Panc1 (cell line): Measurements from ENCODE around the gene MST1R. TPM values are rescaled to one million over a fixed set of nuclear protein-coding genes. Genes with fewer than 3 reads are reported as not detected.
"Not testable (repeated sequence)": the region's sequence is repeated elsewhere in the genome, so short reads cannot be mapped to it uniquely, and the experiment has no call there.

Source experiments
- ATAC-seq: fragments of 200-7000 bp; cut with Tn5 transposase; 2 replicates; pipeline ENCODE4 v1.9.1; 2020; ENCODE audit warnings: mild to moderate bottlenecking, moderate library complexity
- BruUV-seq: library from RNA; stranded (reverse); fragments of 400-500 nt; replicated peaks from 2 replicates; lab custom pipeline; 2021; lab: Mats Ljungman, UMichigan
- CTCF ChIA-PET: fragments of 300-600 bp; sonication (Branson Sonifier 250); formaldehyde crosslinking; loops from one replicate; lab custom pipeline; 2022; ENCODE audit warnings: antibody characterized with exemption; lab: Charles Lee
- POLR2A ChIA-PET: fragments of 300-600 bp; sonication (Branson Sonifier 250); formaldehyde crosslinking; loops from one replicate; lab custom pipeline; 2022; ENCODE audit warnings: antibody characterized with exemption; lab: Charles Lee
- DNase-seq: peaks from one replicate; pipeline ENCODE4 v3.0.0-alpha.2; 2010; ENCODE audit warnings: low read depth, low spot score
- H3K27ac ChIP-seq: 2 replicates; pipeline ENCODE4 v1.5.1; 2011; ENCODE audit warnings: mild to moderate bottlenecking, low read length, inconsistent platforms
- H3K27me3 ChIP-seq: fragments of 200-500 bp; sonication (Bioruptor generic); 2 replicates; pipeline ENCODE4 v1.6.0; 2014; ENCODE audit warnings: low read length, inconsistent platforms; ENCODE audit not compliant: control insufficient read depth, insufficient read depth
- H3K36me3 ChIP-seq: fragments of 200-500 bp; sonication (Bioruptor generic); 2 replicates; pipeline ENCODE4 v1.5.1; 2014; ENCODE audit warnings: inconsistent platforms, mild to moderate bottlenecking, low read length, moderate library complexity; ENCODE audit not compliant: control insufficient read depth, insufficient read depth
- H3K4me1 ChIP-seq: 2 replicates; pipeline ENCODE4 v1.5.1; 2011; ENCODE audit warnings: inconsistent platforms, mild to moderate bottlenecking, low read length, moderate library complexity; ENCODE audit not compliant: control insufficient read depth, insufficient read depth
- H3K4me3 ChIP-seq, 2 experiments: 2 replicates each; pipeline ENCODE4 v1.5.1; 2011 to 2012; ENCODE audit warnings: low read depth in 2 of 2, low read length in 2 of 2, mild to moderate bottlenecking in 2 of 2, inconsistent platforms in 1 of 2, moderate library complexity in 1 of 2
- H3K9me3 ChIP-seq: fragments of 200-500 bp; sonication (Bioruptor generic); 2 replicates; pipeline ENCODE4 v1.5.1; 2014; ENCODE audit warnings: low read depth, mild to moderate bottlenecking, inconsistent platforms, low read length, moderate library complexity; ENCODE audit not compliant: control insufficient read depth, insufficient read depth
- POLR2AphosphoS5 ChIP-seq: IDR thresholded peaks from 2 replicates; pipeline ENCODE4 v1.6.1; 2012; ENCODE audit warnings: mild to moderate bottlenecking, low read depth, low read length, moderate library complexity
- SIN3A ChIP-seq: IDR thresholded peaks from 2 replicates; pipeline ENCODE4 v1.6.1; 2012; ENCODE audit warnings: low read depth, mild to moderate bottlenecking, low read length, moderate library complexity, borderline replicate concordance; ENCODE audit not compliant: insufficient read depth
- TCF7L2 ChIP-seq: IDR thresholded peaks from 2 replicates; pipeline ENCODE4 v1.6.1; 2011; ENCODE audit warnings: mild to moderate bottlenecking, low read depth, low read length, inconsistent platforms
- in situ Hi-C: cut with HindIII; loops from 2 replicates; pipeline ENCODE4 v1.10.0; 2016; ENCODE audit warnings: low sequenced_read_pairs, low pct_unique_long_range_greater_than_20kb
- intact Hi-C: fragments of 100-400 bp; cut with micrococcal nuclease; formaldehyde crosslinking; loops from one replicate; pipeline ENCODE4 v1.10.0; 2022; ENCODE audit not compliant: unreplicated experiment
- total RNA-seq: library from RNA; stranded (reverse); gene quantifications from one replicate; pipeline ENCODE4 v1.2.1, GENCODE V29; 2021; ENCODE audit not compliant: unreplicated experiment
- TF ChIP-seq, protein P1 (sequence below): fragments of 450-650 bp; IDR thresholded peaks from 2 replicates; pipeline ENCODE4 v1.5.1; 2017; ENCODE audit warnings: mild to moderate bottlenecking
- TF ChIP-seq, protein P2 (sequence below), 2 experiments: IDR thresholded peaks; 2 replicates each; pipeline ENCODE4 v1.6.1; 2011 to 2012; ENCODE audit warnings: low read depth in 2 of 2, control low read depth in 1 of 2, low read length in 1 of 2, mild to moderate bottlenecking in 1 of 2, moderate library complexity in 1 of 2; ENCODE audit not compliant: insufficient read depth in 1 of 2

MST1R gene
- total RNA-seq, 1 experiment from 2014 or later = 27.5 TPM

DNA sequence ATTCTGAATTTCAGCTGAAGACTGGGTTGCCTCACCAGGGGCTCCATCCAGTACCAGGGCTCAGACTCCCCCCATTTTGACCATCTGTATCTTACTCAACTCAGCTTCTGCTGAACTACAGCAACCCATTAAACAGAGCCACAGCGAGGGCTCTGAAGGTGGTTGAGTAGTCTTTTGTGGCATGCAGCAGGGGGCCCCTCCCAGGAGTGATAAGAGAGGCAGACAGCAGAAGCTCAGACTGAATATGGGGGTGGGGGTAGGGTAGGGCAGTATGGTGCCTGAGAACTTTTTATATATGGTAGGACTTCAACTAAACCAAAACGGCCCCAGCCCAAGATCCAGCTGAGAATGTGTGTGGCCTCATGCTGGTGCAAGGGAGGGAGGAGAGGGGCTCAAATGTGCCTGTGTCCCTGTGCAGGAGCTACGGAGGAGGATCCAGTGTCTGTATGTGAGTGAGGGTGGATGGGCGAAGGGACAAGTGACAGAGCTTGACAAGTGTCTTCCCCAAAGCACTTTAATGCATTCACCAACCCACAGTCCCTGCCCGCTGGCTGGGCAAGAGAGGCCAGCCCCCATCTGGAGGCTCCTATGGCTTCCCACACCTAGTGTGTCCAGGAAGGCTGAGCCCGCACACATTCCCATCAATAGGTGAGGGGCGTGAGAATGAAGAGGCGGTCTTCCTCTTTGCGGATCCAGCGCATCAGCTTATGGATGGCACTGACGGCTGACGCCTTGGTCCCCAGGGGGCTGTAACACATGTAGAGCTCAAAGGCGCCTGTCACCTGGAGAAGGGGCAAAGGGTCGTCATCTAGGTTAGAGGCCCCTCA is 4.9 kb upstream of the MST1R start:
- Histone ChIP-seq H3K27ac (no peak overlapping the region), H3K27me3 (no peaks in the 10 kb centered on the region), H3K4me1 (peaks cover 14% of the 10 kb centered on the region), H3K9me3 (no peaks in the 10 kb centered on the region), H3K36me3 (no peaks in the 10 kb centered on the region), H3K4me3 (no peak overlapping the region)
- no peak for TF ChIP-seq POLR2AphosphoS5
- no peak for TF ChIP-seq TCF7L2
- no peak for TF ChIP-seq SIN3A
- TF ChIP-seq, protein P1, sequence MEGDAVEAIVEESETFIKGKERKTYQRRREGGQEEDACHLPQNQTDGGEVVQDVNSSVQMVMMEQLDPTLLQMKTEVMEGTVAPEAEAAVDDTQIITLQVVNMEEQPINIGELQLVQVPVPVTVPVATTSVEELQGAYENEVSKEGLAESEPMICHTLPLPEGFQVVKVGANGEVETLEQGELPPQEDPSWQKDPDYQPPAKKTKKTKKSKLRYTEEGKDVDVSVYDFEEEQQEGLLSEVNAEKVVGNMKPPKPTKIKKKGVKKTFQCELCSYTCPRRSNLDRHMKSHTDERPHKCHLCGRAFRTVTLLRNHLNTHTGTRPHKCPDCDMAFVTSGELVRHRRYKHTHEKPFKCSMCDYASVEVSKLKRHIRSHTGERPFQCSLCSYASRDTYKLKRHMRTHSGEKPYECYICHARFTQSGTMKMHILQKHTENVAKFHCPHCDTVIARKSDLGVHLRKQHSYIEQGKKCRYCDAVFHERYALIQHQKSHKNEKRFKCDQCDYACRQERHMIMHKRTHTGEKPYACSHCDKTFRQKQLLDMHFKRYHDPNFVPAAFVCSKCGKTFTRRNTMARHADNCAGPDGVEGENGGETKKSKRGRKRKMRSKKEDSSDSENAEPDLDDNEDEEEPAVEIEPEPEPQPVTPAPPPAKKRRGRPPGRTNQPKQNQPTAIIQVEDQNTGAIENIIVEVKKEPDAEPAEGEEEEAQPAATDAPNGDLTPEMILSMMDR = no peak
- TF ChIP-seq, protein P2, sequence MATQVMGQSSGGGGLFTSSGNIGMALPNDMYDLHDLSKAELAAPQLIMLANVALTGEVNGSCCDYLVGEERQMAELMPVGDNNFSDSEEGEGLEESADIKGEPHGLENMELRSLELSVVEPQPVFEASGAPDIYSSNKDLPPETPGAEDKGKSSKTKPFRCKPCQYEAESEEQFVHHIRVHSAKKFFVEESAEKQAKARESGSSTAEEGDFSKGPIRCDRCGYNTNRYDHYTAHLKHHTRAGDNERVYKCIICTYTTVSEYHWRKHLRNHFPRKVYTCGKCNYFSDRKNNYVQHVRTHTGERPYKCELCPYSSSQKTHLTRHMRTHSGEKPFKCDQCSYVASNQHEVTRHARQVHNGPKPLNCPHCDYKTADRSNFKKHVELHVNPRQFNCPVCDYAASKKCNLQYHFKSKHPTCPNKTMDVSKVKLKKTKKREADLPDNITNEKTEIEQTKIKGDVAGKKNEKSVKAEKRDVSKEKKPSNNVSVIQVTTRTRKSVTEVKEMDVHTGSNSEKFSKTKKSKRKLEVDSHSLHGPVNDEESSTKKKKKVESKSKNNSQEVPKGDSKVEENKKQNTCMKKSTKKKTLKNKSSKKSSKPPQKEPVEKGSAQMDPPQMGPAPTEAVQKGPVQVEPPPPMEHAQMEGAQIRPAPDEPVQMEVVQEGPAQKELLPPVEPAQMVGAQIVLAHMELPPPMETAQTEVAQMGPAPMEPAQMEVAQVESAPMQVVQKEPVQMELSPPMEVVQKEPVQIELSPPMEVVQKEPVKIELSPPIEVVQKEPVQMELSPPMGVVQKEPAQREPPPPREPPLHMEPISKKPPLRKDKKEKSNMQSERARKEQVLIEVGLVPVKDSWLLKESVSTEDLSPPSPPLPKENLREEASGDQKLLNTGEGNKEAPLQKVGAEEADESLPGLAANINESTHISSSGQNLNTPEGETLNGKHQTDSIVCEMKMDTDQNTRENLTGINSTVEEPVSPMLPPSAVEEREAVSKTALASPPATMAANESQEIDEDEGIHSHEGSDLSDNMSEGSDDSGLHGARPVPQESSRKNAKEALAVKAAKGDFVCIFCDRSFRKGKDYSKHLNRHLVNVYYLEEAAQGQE (IDR thresholded peaks at IDR 0.05; ENCODE audit: insufficient read depth in 1 of 2, low read depth in 2 of 2, low read length in 1 of 2) = no peak
- no TSS peak for BruUV-seq
- CTCF ChIA-PET = interaction anchor here (0.6 kb wide), 1 partner anchor 83 kb away, joined by 7 read pairs; no protein-coding TSS in a partner anchor
- ATAC-seq = no peak
- intact Hi-C loops (loop anchor here (5.0 kb wide), 1 partner anchor 106 kb away; the partner anchor contains the start of gene INKA1), in situ Hi-C loops (no loop called here)
- DNase-seq = no peak
- POLR2A ChIA-PET = no interaction called here

DNA sequence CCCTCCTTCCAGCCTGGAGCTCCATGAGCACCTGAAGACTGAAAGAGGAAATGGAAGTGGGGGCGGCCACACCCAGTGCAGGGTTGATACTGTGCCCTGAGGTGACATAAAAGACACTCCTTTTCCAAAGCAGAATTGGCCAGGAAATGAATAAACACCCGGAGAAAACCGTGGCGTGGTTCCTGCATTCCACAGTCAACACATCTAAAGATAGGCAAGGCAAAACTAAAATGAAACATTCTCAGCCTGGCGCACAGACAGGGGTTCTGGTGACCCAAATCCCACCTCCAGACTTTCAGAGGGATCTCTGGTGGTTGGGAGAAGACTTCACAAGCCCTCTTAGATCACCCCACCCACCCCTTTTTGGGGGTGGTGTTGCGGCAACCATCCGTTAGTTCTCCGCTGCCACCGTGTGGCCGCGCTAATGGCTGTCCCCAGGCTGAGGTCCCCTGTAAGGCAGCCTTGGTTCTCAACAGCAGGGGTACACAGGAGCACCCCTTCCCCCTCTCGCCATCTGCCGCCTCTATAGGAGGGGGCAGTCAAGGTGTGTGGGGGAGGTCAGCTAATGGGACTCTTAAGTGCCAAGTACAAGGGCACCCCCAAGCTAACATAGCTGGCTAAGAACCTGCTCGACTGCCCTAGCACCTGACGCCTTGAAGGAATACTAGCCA is 2.5 kb upstream of the MST1R start:
- peak; percentile 65 for ATAC-seq
- no peaks in the 10 kb centered on the region for H3K27me3 ChIP-seq
- CTCF ChIA-PET = interaction anchor here (0.6 kb wide), 2 partner anchors 134 to 135 kb away, joined by 3 to 4 read pairs; no protein-coding TSS in a partner anchor
- BruUV-seq = no TSS peak
- peak overlapping the region in 1 of 2 experiments; percentile 49; a peak in 2 of 4 replicates for H3K4me3 ChIP-seq
- no peaks in the 10 kb centered on the region for H3K9me3 ChIP-seq
- in situ Hi-C loops = no loop called here
- intact Hi-C loops = loop anchor here (5.0 kb wide), 1 partner anchor 104 kb away; the partner anchor contains the start of gene INKA1
- H3K4me1 ChIP-seq = peaks cover 22% of the 10 kb centered on the region
- H3K36me3 ChIP-seq = peaks cover 2% of the 10 kb centered on the region; the same call in 1 of the 2 replicates
- H3K27ac ChIP-seq = peak overlapping the region; percentile 72
- no peak for DNase-seq
- TF ChIP-seq SIN3A (no peak), POLR2AphosphoS5 (no peak), TCF7L2 (no peak)
- TF ChIP-seq, protein P1 = peak; percentile 86
- POLR2A ChIA-PET = interaction anchor here (0.6 kb wide), 1 partner anchor 30 kb away, joined by 3 read pairs; no protein-coding TSS in a partner anchor

DNA sequence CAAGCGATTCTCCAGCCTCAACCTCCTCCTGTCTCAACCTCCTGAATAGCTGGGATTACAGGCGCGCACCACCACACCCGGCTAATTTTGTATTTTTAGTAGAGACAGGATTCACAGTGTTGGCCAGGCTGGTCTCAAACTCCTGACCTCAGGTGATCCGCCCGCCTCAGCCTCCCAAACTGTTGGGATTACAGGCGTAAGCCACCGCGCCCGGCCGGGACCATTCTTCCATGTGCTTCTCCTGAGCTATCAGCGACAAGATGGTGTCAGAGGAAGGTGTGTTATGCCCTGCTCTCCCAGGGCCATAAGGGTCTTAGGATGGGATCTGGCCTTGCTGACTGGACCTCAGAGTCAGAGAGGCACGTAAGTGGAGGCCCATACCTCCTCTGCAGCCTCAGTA is 775 bp upstream of the MST1R start:
- H3K4me3 ChIP-seq, in situ Hi-C loops, H3K27me3 ChIP-seq, ATAC-seq, H3K9me3 ChIP-seq, intact Hi-C loops, H3K36me3 ChIP-seq, BruUV-seq, DNase-seq, POLR2A ChIA-PET: not testable (repeated sequence)
- CTCF ChIA-PET = interaction anchor here (0.7 kb wide), 1 partner anchor 101 kb away, joined by 3 read pairs; no protein-coding TSS in a partner anchor
- Histone ChIP-seq H3K4me1 (peaks cover 33% of the 10 kb centered on the region), H3K27ac (peak overlapping the region; percentile 87)
